HG03439 (cell line): ENCODE data around the gene POLR3H.

ENCODE experiments used
- ATAC-seq: cut with Tn5 transposase; IDR thresholded peaks from one replicate; pipeline ENCODE4 v1.9.1; 2021; ENCODE audit warnings: mild to moderate bottlenecking, moderate library complexity; ENCODE audit not compliant: unreplicated experiment

The POLR3H gene

GRCh38 chr22:41539146-41540005 lies 4.9 kb downstream of the POLR3H start:
- ATAC-seq, result no peak

GRCh38 chr22:41538583-41538982 lies 5.7 kb downstream of the POLR3H start:
- no peak for ATAC-seq

GRCh38 chr22:41537203-41537602 lies 7.1 kb downstream of the POLR3H start:
- no peak for ATAC-seq

- no peak for ATAC-seq
These were observed 9.0 kb downstream of the POLR3H start for GRCh38 chr22:41535244-41535643.

- ATAC-seq, result no peak
These were observed 10.1 kb downstream of the POLR3H start for GRCh38 chr22:41534219-41534618.

GRCh38 chr22:41532908-41533825 lies 11.1 kb downstream of the POLR3H start:
- ATAC-seq, result no peak

GRCh38 chr22:41531715-41532477 lies 12.4 kb downstream of the POLR3H start:
- ATAC-seq, result no peak

GRCh38 chr22:41530890-41531714 lies 13.2 kb downstream of the POLR3H start:
- ATAC-seq, result no peak

- ATAC-seq, result no peak
These were observed 15.2 kb downstream of the POLR3H start for GRCh38 chr22:41528938-41529561.

GRCh38 chr22:41528132-41528766 lies 16.0 kb downstream of the POLR3H start:
- ATAC-seq, result no peak

GRCh38 chr22:41526830-41527799 lies 17.2 kb downstream of the POLR3H start:
- no peak for ATAC-seq

- no peak for ATAC-seq
These were observed 17.9 kb downstream of the POLR3H start for GRCh38 chr22:41526226-41526829.

- ATAC-seq, result no peak
These were observed 18.6 kb downstream of the POLR3H start for GRCh38 chr22:41525450-41526225.

GRCh38 chr22:41524809-41525449 lies 19.3 kb downstream of the POLR3H start:
- no peak for ATAC-seq

GRCh38 chr22:41524251-41524661 lies 20.0 kb downstream of the POLR3H start:
- ATAC-seq, result no peak

- ATAC-seq, result no peak
These were observed 20.6 kb downstream of the POLR3H start for GRCh38 chr22:41523464-41524221.
